ENCODE results near the gene CFAP97D1.

Gene CFAP97D1

GRCh38 chr17:43826206-43826605 lies 46.0 kb downstream of the CFAP97D1 start:
- DNase-seq (ENCODE audit: low read depth, low spot score): no peak

GRCh38 chr17:43827596-43827995 lies 47.4 kb downstream of the CFAP97D1 start:
- DNase-seq (ENCODE audit: low read depth, low spot score): no peak

- DNase-seq (ENCODE audit: low read depth, low spot score): no peak
These were observed 49.5 kb downstream of the CFAP97D1 start for GRCh38 chr17:43829738-43830137.

GRCh38 chr17:43830510-43831140 lies 50.4 kb downstream of the CFAP97D1 start:
- DNase-seq (ENCODE audit: low read depth, low spot score): no peak

- no peak for DNase-seq (ENCODE audit: low read depth, low spot score)
These were observed 51.4 kb downstream of the CFAP97D1 start for GRCh38 chr17:43831633-43832032.

GRCh38 chr17:43832168-43832975 lies 52.1 kb downstream of the CFAP97D1 start:
- DNase-seq (ENCODE audit: low read depth, low spot score): no peak

- no peak for DNase-seq (ENCODE audit: low read depth, low spot score)
These were observed 53.0 kb downstream of the CFAP97D1 start, which contains the start of gene MPP3 for GRCh38 chr17:43832976-43833829. MPP3 (minus strand) TSS chr17:43833146; CDS start chr17:43831906, 1,240 bp downstream.

GRCh38 chr17:43834106-43834505 lies 53.9 kb downstream of the CFAP97D1 start:
- DNase-seq (ENCODE audit: low read depth, low spot score): no peak
